ENCODE results near the gene ZC3H18.

- TF ChIP-seq CTCF (IDR thresholded peaks at IDR 0.05) = no peak
- no peak for TF ChIP-seq HMGXB4 (CRISPR knock-in tag; IDR thresholded peaks at IDR 0.05)
- no peak for TF ChIP-seq NR3C1 (CRISPR knock-in tag; conservative IDR thresholded peaks at IDR 0.05; ENCODE audit: low read depth)
- no peak for TF ChIP-seq EMX1 (CRISPR knock-in tag; IDR thresholded peaks at IDR 0.05)
Measured at GRCh38 chr16:88556294-88556988, 13.8 kb upstream of the ZC3H18 start.

All from WTC11 (cell line).